Measurements from ENCODE around the gene METTL24.

Gene METTL24

DNA sequence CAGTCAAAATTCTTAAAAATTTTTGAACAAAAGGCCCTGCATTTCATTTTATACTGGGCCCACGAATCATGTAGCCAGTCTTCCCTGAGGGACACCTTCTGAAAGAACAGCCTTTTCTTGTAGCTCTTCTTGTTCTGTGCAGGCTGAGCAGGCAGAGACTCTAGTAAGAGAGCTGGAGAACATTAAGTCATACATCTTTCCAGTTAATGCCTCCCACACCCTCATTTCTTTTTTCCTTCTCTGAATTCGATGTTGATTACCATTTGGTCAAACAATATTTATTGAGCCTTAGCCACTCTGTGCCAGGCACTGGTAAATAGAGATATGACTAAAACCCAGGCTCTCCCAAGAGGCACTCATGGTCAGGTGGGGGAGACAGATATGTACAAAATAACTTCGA is 33.6 kb downstream of the METTL24 start:
- DNase-seq (ENCODE audit: low read depth) = no peak
- TF ChIP-seq, protein P1, sequence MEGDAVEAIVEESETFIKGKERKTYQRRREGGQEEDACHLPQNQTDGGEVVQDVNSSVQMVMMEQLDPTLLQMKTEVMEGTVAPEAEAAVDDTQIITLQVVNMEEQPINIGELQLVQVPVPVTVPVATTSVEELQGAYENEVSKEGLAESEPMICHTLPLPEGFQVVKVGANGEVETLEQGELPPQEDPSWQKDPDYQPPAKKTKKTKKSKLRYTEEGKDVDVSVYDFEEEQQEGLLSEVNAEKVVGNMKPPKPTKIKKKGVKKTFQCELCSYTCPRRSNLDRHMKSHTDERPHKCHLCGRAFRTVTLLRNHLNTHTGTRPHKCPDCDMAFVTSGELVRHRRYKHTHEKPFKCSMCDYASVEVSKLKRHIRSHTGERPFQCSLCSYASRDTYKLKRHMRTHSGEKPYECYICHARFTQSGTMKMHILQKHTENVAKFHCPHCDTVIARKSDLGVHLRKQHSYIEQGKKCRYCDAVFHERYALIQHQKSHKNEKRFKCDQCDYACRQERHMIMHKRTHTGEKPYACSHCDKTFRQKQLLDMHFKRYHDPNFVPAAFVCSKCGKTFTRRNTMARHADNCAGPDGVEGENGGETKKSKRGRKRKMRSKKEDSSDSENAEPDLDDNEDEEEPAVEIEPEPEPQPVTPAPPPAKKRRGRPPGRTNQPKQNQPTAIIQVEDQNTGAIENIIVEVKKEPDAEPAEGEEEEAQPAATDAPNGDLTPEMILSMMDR (IDR thresholded peaks at IDR 0.05; ENCODE audit: insufficient read depth, low read depth, low read length, missing control alignments) = no peak
- H3K4me3 ChIP-seq (ENCODE audit: low read depth, low read length) = no peak overlapping the region

DNA sequence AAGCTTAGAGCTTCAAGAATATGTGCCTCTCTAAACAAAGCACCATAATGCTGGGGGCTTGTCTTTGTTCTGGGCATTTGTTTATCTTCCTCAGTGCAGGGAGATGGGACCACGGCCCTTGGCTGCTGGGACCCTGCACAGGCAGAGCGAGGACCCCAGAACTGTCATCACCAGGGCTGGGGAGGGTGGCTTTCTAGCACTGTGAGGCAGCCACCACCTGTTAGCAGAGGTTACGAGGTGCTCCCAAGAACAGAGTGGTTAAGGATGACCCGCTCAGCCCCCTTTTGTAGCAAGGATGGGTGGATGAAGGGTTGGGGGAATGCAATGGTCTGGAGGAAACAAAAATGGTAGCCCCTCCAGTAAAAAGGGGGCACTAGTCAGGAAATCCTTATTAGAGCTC is 34.9 kb downstream of the METTL24 start:
- TF ChIP-seq, protein P1 (IDR thresholded peaks at IDR 0.05; ENCODE audit: insufficient read depth, low read depth, low read length, missing control alignments) = no peak
- H3K4me3 ChIP-seq (ENCODE audit: low read depth, low read length) = no peak overlapping the region
- DNase-seq (ENCODE audit: low read depth) = no peak

- TF ChIP-seq, protein P1 (IDR thresholded peaks at IDR 0.05; ENCODE audit: insufficient read depth, low read depth, low read length, missing control alignments) = no peak
- no peak for DNase-seq (ENCODE audit: low read depth)
- H3K4me3 ChIP-seq (ENCODE audit: low read depth, low read length) = no peak overlapping the region
Measured at GRCh38 chr6:110322874-110323242, 35.3 kb downstream of the METTL24 start.

DNA sequence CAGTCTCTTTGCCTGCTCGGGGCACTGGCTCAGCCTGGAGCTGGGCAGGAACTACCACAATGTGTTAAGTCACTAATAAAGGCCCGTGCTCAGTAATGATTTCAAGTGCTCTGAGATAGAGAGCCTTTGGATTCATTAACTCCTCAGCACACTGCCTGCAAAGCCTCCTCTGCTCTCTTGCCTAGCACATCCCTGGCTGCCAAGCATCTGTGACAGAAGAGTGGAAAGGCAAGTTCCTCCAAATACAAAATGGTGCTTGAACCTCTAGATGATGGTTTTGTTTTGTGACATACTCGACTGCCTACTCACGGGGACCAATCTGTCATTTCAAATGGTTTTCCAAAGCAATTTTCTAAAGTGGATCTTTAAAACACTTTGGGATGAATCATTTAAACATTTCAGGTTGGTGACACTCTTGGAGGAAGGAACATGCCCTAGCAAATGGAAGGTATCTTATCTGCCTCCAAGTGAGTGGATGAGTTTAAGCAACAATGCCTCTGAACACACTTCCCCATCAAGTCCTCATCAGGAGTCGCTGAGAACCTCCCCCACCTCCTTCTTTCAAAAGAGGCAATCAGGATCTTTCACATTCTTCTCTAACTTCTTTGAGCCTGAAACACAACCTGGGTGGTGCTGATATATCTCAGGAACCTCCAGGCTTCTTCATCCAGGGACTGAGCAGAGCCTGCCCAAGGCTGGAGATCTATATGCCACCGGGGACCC is 35.8 kb downstream of the METTL24 start:
- H3K4me3 ChIP-seq (ENCODE audit: low read depth, low read length) = no peak overlapping the region
- TF ChIP-seq, protein P1 (IDR thresholded peaks at IDR 0.05; ENCODE audit: insufficient read depth, low read depth, low read length, missing control alignments) = no peak
- DNase-seq (ENCODE audit: low read depth) = no peak

DNA sequence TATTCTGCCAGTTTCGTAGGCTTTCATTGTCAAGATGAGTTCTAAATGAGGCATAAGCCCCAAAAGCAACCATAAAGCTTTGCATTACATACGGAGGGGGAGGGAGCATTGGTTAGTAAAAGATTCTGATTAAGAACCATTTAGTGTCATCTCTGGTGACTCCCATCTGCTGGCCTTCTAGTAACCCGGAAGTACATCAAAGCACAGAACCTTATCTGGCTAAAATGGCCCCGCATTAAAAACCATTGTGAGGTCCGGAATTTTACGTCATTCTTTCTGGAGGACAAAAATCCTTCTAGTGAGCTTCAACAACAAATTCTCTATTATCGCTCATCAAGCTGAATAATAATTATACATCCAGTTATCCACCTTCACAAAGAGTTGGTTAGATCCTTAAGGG is 37.8 kb downstream of the METTL24 start:
- DNase-seq (ENCODE audit: low read depth) = no peak
- H3K4me3 ChIP-seq (ENCODE audit: low read depth, low read length) = no peak overlapping the region

DNA sequence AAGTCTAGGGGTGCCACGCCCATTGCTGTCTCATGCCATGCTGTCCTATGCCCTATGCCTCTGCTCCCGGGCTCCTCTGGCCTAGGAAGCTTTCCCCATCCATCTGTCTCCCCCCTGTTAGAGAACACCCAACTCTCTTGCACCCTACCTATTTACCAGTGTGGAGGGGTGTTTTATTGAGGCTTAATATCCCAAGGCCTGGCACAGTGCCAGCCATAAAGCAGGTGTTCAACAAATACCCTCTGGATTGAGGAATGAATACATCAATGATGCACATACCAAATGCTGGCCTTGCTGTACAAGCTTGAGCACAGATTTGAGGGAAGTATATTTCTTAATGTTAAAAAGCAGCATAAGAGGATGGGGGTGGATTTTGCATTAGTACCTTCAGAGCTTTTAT is 38.3 kb downstream of the METTL24 start:
- DNase-seq (ENCODE audit: low read depth) = no peak
- TF ChIP-seq, protein P1 (IDR thresholded peaks at IDR 0.05; ENCODE audit: insufficient read depth, low read depth, low read length, missing control alignments) = no peak
- H3K4me3 ChIP-seq (ENCODE audit: low read depth, low read length) = no peak overlapping the region

More for the DNA sequence above, 37.8 kb downstream of the METTL24 start:
- TF ChIP-seq, protein P1 (IDR thresholded peaks at IDR 0.05; ENCODE audit: insufficient read depth, low read depth, low read length, missing control alignments) = no peak

DNA sequence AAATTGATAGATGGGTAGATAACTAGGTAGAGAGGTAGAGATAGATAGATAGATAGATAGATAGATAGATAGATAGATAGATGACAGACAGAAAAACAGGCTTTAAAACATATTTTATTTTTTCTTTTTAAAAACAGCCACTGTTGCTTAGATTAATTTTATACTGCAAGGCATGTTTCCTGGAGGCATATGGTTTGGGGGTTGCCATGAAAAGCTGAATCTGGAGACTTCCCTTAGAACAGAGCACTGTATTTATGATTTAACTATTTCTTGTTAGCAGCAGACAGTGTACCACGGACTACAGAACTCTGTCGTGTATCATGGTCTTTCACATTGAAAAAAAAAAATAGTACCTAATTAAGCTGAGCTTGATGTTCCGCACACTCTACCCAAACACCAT is 38.8 kb downstream of the METTL24 start:
- TF ChIP-seq, protein P1 (IDR thresholded peaks at IDR 0.05; ENCODE audit: insufficient read depth, low read depth, low read length, missing control alignments) = no peak
- DNase-seq (ENCODE audit: low read depth) = no peak
- no peak overlapping the region for H3K4me3 ChIP-seq (ENCODE audit: low read depth, low read length)

All from GM12865 (cell line).